Left cardiac atrium (tissue), 4 donors: ENCODE results near the gene TYW1B. TPM values are rescaled to one million over a fixed set of nuclear protein-coding genes. Genes with fewer than 3 reads are reported as not detected.
"Not testable (repeated sequence)": the region's sequence is repeated elsewhere in the genome, so short reads cannot be mapped to it uniquely, and the experiment has no call there.

Experiments
- ATAC-seq, 2 donors: fragments of 200-7000 bp; cut with Tn5 transposase; one replicate each; pipeline ENCODE4 v1.9.1; 2020; ENCODE audit warnings: mild to moderate bottlenecking in 2 of 2, moderate library complexity in 2 of 2
- DNase-seq: peaks from one replicate; pipeline ENCODE4 v3.0.0-alpha.2; 2020
- intact Hi-C, 2 donors: fragments of 100-400 bp; cut with DNase I; formaldehyde crosslinking; loops; one replicate each; pipeline versions ENCODE4 v1.14.1 to v1.15.1; 2022 to 2023
- total RNA-seq, 2 donors: library from RNA; stranded (reverse); fragmentation: NEBNext Ultra II Directional; extraction: Animal tissue kit (Norgen Biotek cat#: 25700); gene quantifications; one replicate each; pipeline ENCODE4 v1.2.1, GENCODE V29; 2021
- donor health status: DM: no; HTN: yes; CAD: no.
- donor health status: DM: no; HTN: yes; CAD: no; lungs with severe emphysema.
- donor health status: DM: yes; HTN: yes; CAD: no.
- donor health status: Dilated cardiomyopathy.

TYW1B gene
- total RNA-seq, 2 donors from 2014 or later: 1.4 to 2.8 TPM

DNA sequence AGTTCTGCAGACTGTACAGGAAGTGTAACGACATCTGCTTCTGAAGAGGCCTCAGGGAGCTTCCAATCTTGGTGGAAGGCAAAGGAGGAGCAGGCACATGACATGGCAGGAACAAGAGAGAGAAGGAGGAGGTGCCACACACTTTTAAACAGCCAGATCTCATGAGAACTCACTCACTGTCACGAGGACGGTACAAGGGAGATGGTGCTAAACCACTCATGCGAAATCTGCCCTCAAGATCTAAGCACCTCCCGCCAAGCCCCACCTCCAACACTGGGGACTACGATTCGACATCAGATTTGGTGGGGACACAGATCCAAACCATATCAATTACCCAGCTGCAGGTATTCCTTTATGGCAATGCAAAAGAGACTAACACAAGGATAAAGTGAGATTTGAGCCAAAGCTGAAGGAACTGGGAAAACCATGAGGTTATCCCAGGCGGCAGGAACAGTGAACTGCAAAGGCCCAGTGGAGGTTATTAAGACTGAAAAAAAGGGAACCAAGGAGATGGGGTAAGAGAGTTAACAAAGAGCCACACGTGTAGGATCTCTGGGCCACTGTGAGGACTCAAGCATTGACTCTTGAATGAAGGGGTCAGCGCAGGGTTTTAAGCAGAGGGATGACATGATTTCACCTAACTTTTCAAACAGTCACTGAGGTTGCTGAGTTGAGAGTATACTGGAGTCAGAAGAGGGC lies 9.2 kb downstream of the TYW1B start:
- ATAC-seq, intact Hi-C loops: not testable (repeated sequence)

DNA sequence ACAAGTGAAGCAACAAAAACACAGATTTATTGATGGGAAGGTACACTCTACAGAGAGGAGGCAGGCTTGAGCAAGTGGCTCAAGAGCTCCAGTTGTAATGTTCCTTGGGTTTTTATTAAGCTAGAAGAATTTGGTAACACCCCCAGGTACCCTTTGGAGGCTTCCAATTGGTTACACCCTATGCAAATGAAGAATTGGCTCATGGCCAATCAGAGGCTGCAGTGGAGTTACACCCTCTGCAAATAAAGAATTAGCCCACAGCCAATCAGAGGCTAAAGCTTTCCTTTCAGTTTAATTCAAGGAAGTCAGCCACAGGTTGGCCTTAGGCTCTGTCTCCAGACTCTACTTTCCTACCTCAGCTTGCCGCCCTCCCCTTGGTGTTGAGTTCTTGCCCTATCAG lies 10.3 kb downstream of the TYW1B start:
- ATAC-seq, intact Hi-C loops, DNase-seq: not testable (repeated sequence)

More for the DNA sequence above, 9.2 kb downstream of the TYW1B start:
- DNase-seq: not testable (repeated sequence)

DNA sequence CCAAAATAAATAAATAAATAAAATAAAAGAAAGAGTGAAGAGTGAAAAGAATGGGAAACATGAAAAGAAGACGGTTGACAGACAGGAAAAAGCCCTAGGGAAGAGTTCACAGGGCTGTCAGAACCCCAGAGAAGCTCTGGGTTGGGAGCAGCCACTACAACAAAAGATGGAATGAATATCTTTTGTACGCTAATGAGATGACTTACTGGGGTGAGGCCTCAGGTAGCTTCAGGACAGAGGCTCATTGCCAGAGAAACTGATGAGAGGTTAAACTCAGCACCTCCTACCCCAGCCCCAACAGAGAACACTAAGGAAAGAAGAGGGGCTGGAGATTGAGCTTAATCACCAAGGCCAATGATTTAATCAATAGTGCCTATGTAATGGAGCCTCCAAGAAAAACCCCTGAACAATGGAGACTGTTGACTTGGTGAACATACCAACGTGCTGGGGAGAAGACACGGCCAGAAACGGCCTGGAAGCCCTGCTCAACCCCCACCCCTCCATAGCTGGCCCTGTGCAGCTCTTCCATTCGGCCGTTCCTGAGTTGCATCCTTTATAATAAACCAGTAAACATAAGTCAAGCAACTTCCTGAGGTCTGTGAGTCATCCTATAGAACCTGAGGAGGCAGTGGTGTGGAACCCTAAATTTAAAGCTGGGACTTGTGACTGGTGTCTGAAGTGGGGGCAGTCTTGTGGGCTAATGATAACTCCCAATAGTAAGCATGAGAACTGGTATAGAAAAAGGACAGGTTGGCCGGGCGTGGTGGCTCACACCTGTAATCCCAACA lies 11.4 kb downstream of the TYW1B start:
- ATAC-seq, intact Hi-C loops, DNase-seq: not testable (repeated sequence)

DNA sequence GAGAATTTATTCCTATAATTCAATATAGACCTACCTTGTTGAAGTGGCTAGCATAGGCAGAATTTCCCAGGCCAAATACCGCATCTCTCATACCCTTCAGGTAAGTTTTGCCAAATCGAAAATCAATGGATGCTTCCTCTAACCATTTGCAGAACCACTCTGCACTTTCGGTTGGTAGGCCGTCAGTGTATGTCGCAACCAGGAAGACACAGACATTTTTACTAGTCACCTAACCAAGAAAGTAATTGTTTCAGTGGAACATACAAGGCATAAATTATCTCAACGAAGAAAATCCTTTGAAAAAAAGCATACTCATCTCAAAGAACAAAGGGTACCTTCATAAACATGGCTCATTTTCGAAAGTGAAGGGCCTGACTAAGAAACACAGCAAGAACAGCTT lies 17.6 kb downstream of the TYW1B start:
- intact Hi-C loops, ATAC-seq, DNase-seq: not testable (repeated sequence)

DNA sequence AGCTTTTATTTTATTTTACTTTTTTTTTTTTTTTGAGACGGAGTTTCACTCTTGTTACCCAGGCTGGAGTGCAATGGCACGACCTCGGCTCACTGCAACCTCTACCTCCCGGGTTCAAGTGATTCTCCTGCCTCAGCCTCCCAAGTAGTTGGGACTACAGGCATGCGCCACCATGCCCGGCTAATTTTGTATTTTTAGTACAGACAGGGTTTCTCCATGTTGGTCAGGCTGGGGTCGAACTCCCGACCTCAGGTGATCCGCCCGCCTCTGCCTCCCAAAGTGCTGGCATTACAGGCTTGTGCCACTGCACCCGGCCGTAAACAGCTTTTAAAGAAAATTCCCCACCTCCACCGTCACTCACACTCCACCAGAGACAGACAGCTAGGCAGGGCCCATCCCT lies 19.5 kb downstream of the TYW1B start:
- intact Hi-C loops, ATAC-seq, DNase-seq: not testable (repeated sequence)

DNA sequence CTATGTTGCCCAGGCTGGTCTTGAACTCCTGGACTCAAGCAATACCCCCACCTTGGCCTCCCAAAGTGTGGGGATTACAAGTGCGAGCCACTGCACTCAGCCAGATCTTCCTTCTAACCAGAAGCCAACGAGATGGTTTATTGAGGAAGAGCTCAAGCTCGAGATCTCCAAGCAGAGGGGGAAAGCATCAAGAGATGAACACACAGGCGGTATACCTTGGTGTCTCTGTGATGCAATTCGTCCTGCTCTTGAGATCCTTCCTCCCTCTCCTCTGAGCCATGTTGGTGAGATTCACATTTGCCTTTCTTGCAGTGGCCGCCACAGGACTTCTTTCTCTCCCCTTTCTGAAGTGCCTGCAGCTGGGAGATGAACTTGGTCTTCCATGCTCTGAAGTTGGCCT lies 21.1 kb downstream of the TYW1B start:
- intact Hi-C loops, ATAC-seq, DNase-seq: not testable (repeated sequence)

DNA sequence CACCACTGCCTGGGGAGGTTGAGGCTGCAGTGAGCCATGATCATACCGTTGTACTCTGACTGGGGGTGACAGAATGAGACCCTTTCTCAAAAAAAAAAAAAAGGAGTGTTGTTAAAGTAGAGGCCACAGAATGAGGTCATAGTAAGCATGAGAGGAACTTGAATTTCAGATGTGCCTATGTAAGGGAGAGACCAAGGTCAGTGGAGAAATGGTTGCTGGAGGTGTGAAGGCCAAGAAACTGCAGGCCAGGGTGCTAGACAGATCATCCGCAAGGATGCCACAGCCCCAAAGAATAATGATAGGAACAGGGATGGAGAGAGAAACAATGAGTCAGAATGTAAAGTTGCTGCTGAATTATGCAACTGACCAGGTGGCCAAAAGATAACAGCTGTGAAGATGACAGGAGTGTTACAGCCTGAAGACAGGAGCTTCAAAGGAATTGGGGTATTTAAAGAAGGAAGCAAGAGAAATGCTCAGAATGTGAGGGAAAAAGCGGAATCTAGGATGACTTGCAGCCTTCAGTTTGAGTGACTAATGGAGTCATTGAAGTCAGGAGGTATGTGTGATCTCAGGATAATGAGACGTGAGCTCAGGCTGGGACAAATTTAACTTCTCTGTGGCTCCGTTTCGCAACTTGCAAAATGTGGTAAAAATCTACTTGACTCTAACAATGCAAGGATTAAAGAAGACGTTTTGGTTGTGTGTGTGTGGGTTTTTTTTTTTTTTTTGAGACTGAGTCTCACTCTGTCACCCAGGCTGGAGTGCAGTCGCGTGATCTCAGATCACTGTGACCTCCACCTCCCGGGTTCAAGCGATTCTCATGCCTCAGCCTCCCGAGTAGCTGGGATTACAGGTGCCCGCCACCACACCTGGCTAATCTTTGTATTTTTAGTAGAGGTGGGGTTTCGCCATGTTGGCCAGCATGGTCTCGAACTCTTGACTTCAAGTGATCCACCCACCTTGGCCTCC lies 22.2 kb downstream of the TYW1B start:
- intact Hi-C loops: no loop called here
- ATAC-seq (no peak), DNase-seq (no peak)

DNA sequence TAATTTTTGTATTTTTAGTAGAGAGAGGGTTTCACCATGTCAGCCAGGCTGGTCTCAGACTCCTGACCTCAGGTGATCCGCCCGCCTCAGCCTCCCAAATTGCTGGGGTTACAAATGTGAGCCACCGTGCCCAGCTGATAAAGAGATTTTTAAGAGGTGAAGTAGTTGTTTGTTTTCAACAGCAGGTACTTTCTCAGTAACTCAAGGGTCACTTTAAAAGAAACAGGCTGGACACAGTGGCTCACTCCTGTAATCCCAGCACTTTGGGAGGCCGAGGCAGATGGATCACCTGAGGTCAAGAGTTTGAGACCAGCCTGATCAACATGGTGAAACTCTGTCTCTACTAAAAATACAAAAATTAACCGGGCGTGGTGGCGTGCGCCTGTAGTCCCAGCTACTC lies 24.2 kb downstream of the TYW1B start:
- DNase-seq, intact Hi-C loops, ATAC-seq: not testable (repeated sequence)

DNA sequence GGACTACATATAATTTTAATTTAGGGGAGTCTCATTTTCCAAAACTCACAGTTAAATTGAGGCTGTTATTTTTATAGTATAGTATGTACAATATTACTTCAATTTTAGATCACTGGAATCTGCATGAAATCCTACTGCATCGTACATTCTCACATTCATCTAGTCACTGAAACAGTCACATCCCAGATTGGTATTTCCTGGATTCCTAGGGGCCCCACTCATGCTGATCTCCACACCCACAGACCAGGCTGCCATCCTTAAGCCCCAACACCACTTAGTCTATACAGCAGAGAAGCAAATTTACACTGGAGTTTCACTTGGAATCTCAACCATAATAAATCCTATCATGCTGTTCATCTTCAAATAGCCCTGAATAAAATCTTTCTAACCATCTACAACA lies 26.4 kb downstream of the TYW1B start:
- DNase-seq, ATAC-seq, intact Hi-C loops: not testable (repeated sequence)

DNA sequence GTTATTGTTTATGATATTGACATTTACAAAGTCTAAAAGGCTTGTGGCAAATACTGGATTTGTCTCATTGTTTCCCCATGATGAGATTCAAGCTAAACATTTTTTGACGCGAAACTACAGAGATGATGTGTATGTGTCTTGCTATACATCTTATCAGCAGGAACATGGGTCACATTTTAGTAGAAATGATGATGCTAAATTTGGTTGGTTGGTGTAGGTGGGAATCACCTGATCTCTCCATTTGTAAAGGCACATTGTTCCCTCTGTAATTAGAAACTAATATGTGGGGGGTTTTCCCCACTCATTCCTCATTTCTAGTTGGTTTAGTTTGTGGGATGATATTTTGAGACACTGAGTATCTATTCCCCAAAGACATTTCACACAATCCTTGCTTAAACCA lies 32.6 kb downstream of the TYW1B start:
- intact Hi-C loops, ATAC-seq, DNase-seq: not testable (repeated sequence)

DNA sequence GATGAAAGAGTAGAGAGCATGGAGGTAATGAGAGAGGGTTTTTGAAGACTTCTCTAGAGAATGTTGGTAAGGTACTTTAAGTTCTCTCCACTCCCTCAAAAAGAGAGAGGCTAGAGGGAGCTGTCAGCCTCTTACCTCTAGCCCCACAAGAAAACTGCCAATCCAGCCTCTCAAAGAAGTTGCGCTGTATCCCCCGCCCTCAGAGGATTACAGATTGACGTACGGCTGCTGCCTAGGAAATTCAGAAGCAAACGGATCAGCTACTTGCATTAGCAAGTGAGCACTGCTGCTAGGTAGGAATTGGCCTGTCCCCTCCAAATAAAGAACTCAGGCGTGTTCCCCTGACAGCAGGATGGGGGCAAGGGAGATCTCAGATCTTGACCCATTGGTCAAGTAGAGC lies 34.2 kb downstream of the TYW1B start:
- intact Hi-C loops: no loop called here
- DNase-seq (no peak), ATAC-seq (no peak)

DNA sequence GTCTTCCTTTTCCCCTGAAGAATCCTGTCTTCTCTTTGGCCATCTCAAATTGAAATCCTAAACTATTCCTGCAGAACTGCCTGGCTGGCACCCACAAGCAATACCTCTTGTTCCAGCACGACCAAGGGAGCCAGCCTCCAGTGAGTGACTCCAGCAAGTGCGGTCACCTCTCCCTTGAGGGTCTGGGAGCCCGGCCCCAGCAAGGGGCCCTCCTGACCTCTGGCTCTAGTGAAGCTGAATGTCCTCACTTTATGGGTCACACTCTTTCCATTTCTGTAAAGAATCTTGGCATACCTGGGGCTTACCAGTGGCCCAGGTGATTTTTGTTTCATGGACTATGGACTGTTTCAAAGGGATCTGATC lies 37.3 kb downstream of the TYW1B start:
- DNase-seq, intact Hi-C loops: not testable (repeated sequence)
- peak in 1 of 2 donors; percentile 21 for ATAC-seq

DNA sequence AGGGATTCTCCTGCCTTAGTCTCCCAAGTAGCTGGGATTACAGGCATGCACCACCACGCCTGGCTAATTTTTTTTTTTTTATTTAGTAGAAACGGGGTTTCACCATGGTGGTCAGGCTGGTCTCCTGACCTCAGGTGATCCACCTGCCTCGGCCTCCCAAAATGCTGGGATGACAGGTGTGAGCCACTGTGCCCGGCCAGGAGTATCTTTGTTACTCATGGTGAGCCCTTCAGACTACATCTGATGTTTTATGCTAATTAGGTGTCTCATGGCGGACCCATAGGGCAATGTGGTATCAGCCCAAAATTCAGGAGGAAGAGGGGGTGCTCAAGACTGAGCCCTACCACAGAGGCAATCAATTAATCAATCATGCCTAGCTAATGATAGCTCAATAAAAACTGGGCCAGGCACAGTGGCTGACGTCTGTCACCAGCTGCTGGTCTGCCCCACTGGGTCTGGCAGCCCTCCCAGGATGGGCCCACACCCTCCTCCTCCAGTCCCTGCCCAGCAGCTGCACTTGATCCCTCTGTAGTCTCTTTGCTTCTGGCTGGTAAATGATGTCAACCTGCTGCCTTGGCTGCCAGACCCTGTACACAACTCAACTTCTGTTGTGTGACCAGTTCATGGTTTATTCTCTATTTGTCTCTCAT lies 37.8 kb downstream of the TYW1B start:
- peak; percentile 92 to 95 for ATAC-seq
- intact Hi-C loops, DNase-seq: not testable (repeated sequence)

DNA sequence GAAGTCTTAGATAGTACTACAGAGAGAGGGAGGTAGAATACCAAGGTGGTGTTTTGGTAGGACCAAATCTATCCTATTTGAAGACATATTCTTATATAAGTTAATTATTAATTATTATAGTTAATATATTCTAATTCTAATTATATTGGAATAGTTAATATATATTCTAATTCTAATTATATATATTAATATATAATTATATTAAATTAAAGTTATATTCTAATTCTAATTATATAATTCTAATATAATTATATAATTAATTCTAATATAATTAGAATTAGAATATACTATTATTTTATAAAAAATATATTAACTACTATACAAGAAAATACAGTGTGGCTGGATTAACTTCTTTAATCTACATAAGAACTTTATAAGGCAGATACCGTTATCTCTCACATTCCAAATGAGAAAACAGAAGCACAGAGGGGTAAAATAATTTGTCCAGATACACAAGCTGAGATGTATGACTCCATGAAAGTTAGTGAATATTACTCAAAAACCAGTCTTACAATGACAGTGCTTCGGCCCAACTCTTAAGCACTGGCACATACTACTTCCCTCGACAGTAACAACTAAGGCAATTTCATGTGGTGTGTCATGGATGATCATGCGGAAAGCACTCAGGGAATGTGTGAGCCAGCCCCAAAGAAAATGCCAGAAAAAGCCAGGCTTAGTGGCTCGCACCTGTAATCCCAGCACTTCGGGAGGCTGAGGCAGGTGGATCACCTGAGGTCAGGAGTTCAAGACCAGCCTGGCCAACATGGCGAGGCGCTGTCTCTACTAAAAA lies 42.6 kb downstream of the TYW1B start:
- DNase-seq (no peak), ATAC-seq (no peak)
- intact Hi-C loops: no loop called here

DNA sequence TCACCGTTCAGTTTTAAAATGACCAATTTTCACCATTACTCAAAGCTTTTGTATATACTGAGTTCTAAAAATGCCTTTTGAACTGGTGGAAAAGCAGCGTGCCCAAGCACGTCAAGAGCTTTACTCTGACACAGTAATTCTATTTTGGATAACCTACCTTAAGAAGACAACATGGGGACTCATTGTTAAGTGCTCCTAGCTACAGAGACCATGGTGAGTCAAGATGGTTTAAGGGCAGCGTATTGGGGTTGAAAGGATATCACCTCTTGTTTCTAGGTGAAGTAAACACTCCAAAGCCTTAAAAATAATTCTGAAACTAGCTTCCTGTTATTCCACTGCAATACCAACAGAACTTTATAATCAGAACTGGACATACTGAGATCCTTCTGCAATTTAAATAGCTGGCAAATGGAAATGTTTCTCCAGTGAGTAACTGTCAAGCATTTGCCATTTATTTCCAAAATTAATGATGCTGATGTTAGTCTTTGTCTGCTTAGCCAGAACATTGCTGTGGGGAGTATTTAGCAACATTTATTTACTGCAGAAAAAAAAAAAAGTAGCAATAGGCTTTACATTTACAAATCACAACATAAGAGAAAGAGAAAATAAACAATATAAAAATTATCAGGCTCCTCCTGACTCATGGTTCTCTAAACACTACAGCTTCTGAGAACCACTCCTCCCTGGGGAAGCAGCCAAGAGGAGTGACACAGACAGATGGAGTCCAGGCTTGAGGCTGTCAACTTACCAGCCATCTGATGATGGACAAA lies 44.2 kb downstream of the TYW1B start:
- DNase-seq (peak; percentile 56), ATAC-seq (peak; percentile 83 to 98)
- intact Hi-C loops: not testable (repeated sequence)

DNA sequence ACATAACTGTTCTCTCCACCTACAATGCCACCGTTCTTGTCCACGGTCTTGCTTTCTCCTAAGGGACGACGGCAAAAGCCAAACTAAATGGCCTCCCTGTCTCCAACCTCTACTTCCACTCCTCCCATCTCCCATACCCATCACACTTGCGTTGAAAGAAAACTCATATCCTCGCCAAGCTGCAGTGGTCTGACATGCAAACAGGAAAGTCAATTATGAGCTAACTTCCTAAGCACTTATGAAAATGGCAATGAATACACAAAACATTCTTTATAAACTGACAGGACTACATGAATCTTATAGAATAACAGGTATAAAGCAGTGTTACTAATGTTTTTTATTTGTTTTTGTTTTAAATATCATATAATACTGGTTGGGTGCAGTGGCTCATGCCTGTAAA lies 46.4 kb downstream of the TYW1B start:
- no peak for ATAC-seq
- intact Hi-C loops: no loop called here
- no peak for DNase-seq

DNA sequence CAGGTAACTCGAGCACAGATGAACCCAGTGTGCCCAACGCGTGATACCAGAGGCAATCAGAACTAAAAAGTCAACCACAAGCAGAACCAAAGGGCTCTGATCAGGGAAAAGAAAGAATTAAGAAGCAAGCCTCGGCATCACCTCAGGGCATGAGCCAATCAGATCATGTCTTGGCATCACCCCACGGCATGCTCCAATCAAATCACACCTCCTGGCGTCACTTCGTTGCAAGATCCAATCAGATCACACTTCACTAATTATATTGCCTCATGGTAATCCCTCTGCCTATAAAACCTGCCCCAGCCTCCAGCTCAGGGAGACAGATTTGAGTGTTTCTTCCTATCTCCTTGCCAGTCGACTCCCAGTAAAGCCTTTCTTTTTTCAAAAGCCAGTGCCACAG lies 46.8 kb downstream of the TYW1B start:
- no peak for ATAC-seq
- intact Hi-C loops: no loop called here
- no peak for DNase-seq
